Activated CD8-positive, alpha-beta memory T cell treated with anti-CD3 and anti-CD28 coated beads for 36 hours (primary cell): ENCODE data around the gene POMGNT2. TPM values are rescaled to one million over a fixed set of nuclear protein-coding genes. Genes with fewer than 3 reads are reported as not detected.
"Not testable (repeated sequence)": the region's sequence is repeated elsewhere in the genome, so short reads cannot be mapped to it uniquely, and the experiment has no call there.

Experiments
- CTCF ChIA-PET: fragments of 350-600 bp; sonication (Branson Sonifier 250); formaldehyde crosslinking; loops from one replicate; lab custom pipeline; 2021; ENCODE audit warnings: antibody characterized with exemption; lab: Charles Lee
- POLR2A ChIA-PET: fragments of 350-600 bp; sonication (Branson Sonifier 250); formaldehyde crosslinking; loops from one replicate; lab custom pipeline; 2021; ENCODE audit warnings: antibody characterized with exemption; lab: Charles Lee
- total RNA-seq, 2 experiments: library from RNA; stranded (reverse); gene quantifications; one replicate each; pipeline ENCODE4 v1.2.3, GENCODE V29; 2021

Gene POMGNT2
- total RNA-seq, 2 experiments from 2014 or later = 12.4 to 12.8 TPM

- ChIA-PET CTCF (no interaction called here), POLR2A (no interaction called here)
Measured at GRCh38 chr3:43080726-43081568, 24.9 kb downstream of the POMGNT2 start.

- ChIA-PET POLR2A (no interaction called here), CTCF (no interaction called here)
Measured at GRCh38 chr3:43079536-43080332, 26.1 kb downstream of the POMGNT2 start.

- POLR2A ChIA-PET = no interaction called here
- CTCF ChIA-PET = no interaction called here
Measured at GRCh38 chr3:43077707-43078106, 28.2 kb downstream of the POMGNT2 start.

GRCh38 chr3:43077261-43077660 lies 28.6 kb downstream of the POMGNT2 start:
- CTCF ChIA-PET = no interaction called here
- POLR2A ChIA-PET = no interaction called here

- ChIA-PET POLR2A (no interaction called here), CTCF (no interaction called here)
Measured at GRCh38 chr3:43076857-43077256, 29.0 kb downstream of the POMGNT2 start.

GRCh38 chr3:43075904-43076661 lies 29.8 kb downstream of the POMGNT2 start:
- ChIA-PET CTCF (no interaction called here), POLR2A (no interaction called here)

- ChIA-PET POLR2A (no interaction called here), CTCF (no interaction called here)
Measured at GRCh38 chr3:43074901-43075689, 30.8 kb downstream of the POMGNT2 start.

- POLR2A ChIA-PET = no interaction called here
Measured at GRCh38 chr3:43074482-43074881, 31.4 kb downstream of the POMGNT2 start.

GRCh38 chr3:43073836-43074220 lies 32.1 kb downstream of the POMGNT2 start:
- ChIA-PET POLR2A (no interaction called here), CTCF (interaction anchor here (1.7 kb wide), 1 partner anchor 61 kb away, joined by 3 read pairs; no protein-coding TSS in a partner anchor)

More at GRCh38 chr3:43074482-43074881, 31.4 kb downstream of the POMGNT2 start:
- CTCF ChIA-PET = no interaction called here

GRCh38 chr3:43073116-43073835 lies 32.6 kb downstream of the POMGNT2 start:
- POLR2A ChIA-PET = no interaction called here
- CTCF ChIA-PET = interaction anchor here (1.7 kb wide), 1 partner anchor 62 kb away, joined by 3 read pairs; no protein-coding TSS in a partner anchor

GRCh38 chr3:43072361-43072760 lies 33.5 kb downstream of the POMGNT2 start:
- POLR2A ChIA-PET = no interaction called here
- CTCF ChIA-PET = interaction anchor here (0.7 to 1.7 kb wide), 2 partner anchors 19 to 63 kb away, joined by 3 to 5 read pairs; no protein-coding TSS in a partner anchor

GRCh38 chr3:43071313-43071893 lies 34.5 kb downstream of the POMGNT2 start:
- CTCF ChIA-PET = interaction anchor here (0.7 to 1.0 kb wide), 3 partner anchors 18 to 110 kb away, joined by 3 to 5 read pairs (median 3); no protein-coding TSS in a partner anchor
- POLR2A ChIA-PET = no interaction called here

GRCh38 chr3:43070670-43071069 lies 35.2 kb downstream of the POMGNT2 start:
- CTCF ChIA-PET = interaction anchor here (1.0 kb wide), 1 partner anchor 109 kb away, joined by 3 read pairs; no protein-coding TSS in a partner anchor
- POLR2A ChIA-PET = not testable (repeated sequence)

- ChIA-PET CTCF (no interaction called here), POLR2A (no interaction called here)
Measured at GRCh38 chr3:43063114-43063513, 42.8 kb downstream of the POMGNT2 start.

GRCh38 chr3:43062564-43063040 lies 43.3 kb downstream of the POMGNT2 start:
- ChIA-PET CTCF (no interaction called here), POLR2A (no interaction called here)

- CTCF ChIA-PET = no interaction called here
- POLR2A ChIA-PET = no interaction called here
Measured at GRCh38 chr3:43062040-43062563, 43.8 kb downstream of the POMGNT2 start.

- POLR2A ChIA-PET = no interaction called here
- CTCF ChIA-PET = no interaction called here
Measured at GRCh38 chr3:43061101-43061895, 44.6 kb downstream of the POMGNT2 start.
